Measurements from ENCODE around the gene ATP1A4. TPM values are rescaled to one million over a fixed set of nuclear protein-coding genes. Genes with fewer than 3 reads are reported as not detected.

The ATP1A4 gene
- total and polyA plus RNA-seq, 9 of the 15 experiments (the other 6 are each of a cell fraction or from before 2014, with no cell fraction given), result 0.07 TPM; not detected in 8

- no peak overlapping the region for H2AFZ ChIP-seq (ENCODE audit: low read depth, low read length)
- H3K9me3 ChIP-seq (replicated peaks; ENCODE audit: control insufficient read depth, insufficient read depth, low read depth, low read length), result no peaks in the 10 kb centered on the region
- intact Hi-C loops (cut with micrococcal nuclease) (no loop called here), in situ Hi-C loops (cut with MboI) (no loop called here)
- no peaks in the 10 kb centered on the region for H3K79me2 ChIP-seq (ENCODE audit: control insufficient read depth, insufficient read depth, low read length)
- CTCF ChIA-PET (ENCODE audit: low intra/inter-chr PET ratio), result no interaction called here
- H3K36me3 ChIP-seq (ENCODE audit: control insufficient read depth, insufficient read depth, low read length), result no peaks in the 10 kb centered on the region
- FAIRE-seq (no peak), DNase-seq (ENCODE audit: extremely low read depth in 1 of 4, low spot score in 3 of 4) (no peak), ATAC-seq (no peak)
- H3K4me1 ChIP-seq (replicated peaks in 1 of 2; ENCODE audit: control insufficient read depth in 2 of 2, insufficient read depth in 2 of 2, low read length in 2 of 2), result no peaks in the 10 kb centered on the region; a peak in 1 of 5 replicates
- WGBS (ENCODE audit: insufficient coverage, low coverage, missing lambda C conversion rate), result 2% methylated on average over 7 of the region's 8 CpGs
- H3K9ac ChIP-seq (ENCODE audit: insufficient read depth in 1 of 2, low read depth in 2 of 2, low read length in 2 of 2), result no peak overlapping the region
- H3K27me3 ChIP-seq (ENCODE audit: control insufficient read depth in 2 of 2, insufficient read depth in 2 of 2, low read length in 2 of 2), result peaks cover 25 to 60% of the 10 kb centered on the region in 2 experiments
- no peak overlapping the region for H3K4me2 ChIP-seq (ENCODE audit: insufficient read depth, low read length)
- H3K4me3 ChIP-seq, result no peak overlapping the region
- no peaks in the 10 kb centered on the region for H4K20me1 ChIP-seq (replicated peaks; ENCODE audit: control insufficient read depth, insufficient read depth, low read length)
- H3K27ac ChIP-seq (ENCODE audit: extremely low read depth, low read depth, low read length), result no peak overlapping the region
- BruUV-seq (replicated peaks), result no TSS peak
- no peaks in the 10 kb centered on the region for H3K9me1 ChIP-seq (ENCODE audit: control insufficient read depth, insufficient read depth, low read length)
- POLR2A ChIA-PET, result no interaction called here
- TF ChIP-seq THRA (IDR thresholded peaks at IDR 0.05), result no peak
- TF ChIP-seq POLR2AphosphoS5 (IDR thresholded peaks at IDR 0.05; ENCODE audit: control insufficient read depth, insufficient read depth, low read depth, low read length), result no peak
- TF ChIP-seq ZBTB5 (IDR thresholded peaks at IDR 0.05), result no peak
- TF ChIP-seq ZNF778 (CRISPR knock-in tag; IDR thresholded peaks at IDR 0.05), result no peak
- no peak for TF ChIP-seq GABPB1 (CRISPR knock-in tag; IDR thresholded peaks at IDR 0.05)
- no peak for TF ChIP-seq YY1 (IDR thresholded peaks at IDR 0.05; ENCODE audit: borderline replicate concordance in 1 of 3, control insufficient read depth in 1 of 3, extremely low read depth in 1 of 3, insufficient read depth in 3 of 3, insufficient read length in 1 of 3, insufficient replicate concordance in 2 of 3, low read depth in 1 of 3, low read length in 2 of 3)
- no peak for TF ChIP-seq ATF7 (IDR thresholded peaks at IDR 0.05)
- TF ChIP-seq CEBPG (CRISPR knock-in tag; IDR thresholded peaks at IDR 0.05), result no peak
- no peak for TF ChIP-seq CEBPG (tag; conservative IDR thresholded peaks at IDR 0.05 in 1 of 2, IDR thresholded peaks at IDR 0.05 in 1 of 2)
- TF ChIP-seq IFI16 (CRISPR knock-in tag; IDR thresholded peaks at IDR 0.05), result no peak
- TF ChIP-seq DACH1 (IDR thresholded peaks at IDR 0.05; ENCODE audit: partially characterized antibody), result no peak
- no peak for TF ChIP-seq PREB (CRISPR knock-in tag; IDR thresholded peaks at IDR 0.05)
- TF ChIP-seq ZNF449 (CRISPR knock-in tag; IDR thresholded peaks at IDR 0.05), result no peak
- TF ChIP-seq ZNF431 (CRISPR knock-in tag; IDR thresholded peaks at IDR 0.05), result no peak
- no peak for TF ChIP-seq RAD21 (CRISPR knock-in tag; conservative IDR thresholded peaks at IDR 0.05 in 1 of 2, IDR thresholded peaks at IDR 0.05 in 1 of 2)
Observed at GRCh38 chr1:160117709-160118183, 33.7 kb upstream of the ATP1A4 start.

All from K562 (cell line).